Measurements from ENCODE around the gene SDF2.

DNA sequence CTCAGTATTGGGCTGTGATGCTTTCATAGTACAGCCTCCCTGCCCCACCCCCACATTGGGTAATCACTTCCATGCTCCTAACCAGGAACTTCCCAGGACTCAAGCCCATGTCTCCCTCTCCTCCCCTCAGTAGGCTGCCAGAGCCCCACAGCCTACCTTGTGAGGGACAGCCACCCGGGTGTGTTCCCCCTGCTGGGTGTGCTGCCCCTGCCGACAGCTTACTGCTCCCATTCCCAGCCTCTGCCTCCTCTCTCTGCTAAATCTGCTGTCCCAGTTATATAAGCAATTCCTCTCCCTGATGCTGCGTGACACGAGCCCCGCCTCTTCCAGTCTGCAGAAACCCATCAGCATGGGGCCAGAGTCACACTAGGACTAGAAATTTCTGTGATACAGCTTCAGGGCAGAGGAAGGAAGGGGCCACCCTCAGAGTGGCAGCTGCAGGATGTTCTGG is 47.8 kb downstream of the SDF2 start, which contains the start of gene RSKR:
- TF ChIP-seq CTCF (IDR thresholded peaks at IDR 0.05) (no peak), POLR2A (IDR thresholded peaks at IDR 0.05) (no peak)

All from right lobe of liver (tissue), 4 donors.